K562 (cell line): ENCODE data around the gene TRIM10. TPM values are rescaled to one million over a fixed set of nuclear protein-coding genes. Genes with fewer than 3 reads are reported as not detected.
A peak's percentile ranks its signal among the peaks of the same experiment; 100 is the strongest.

ENCODE experiments used
- PCBP1 ChIP-seq: fragments of 200-400 bp; formaldehyde crosslinking; IDR thresholded peaks from 2 replicates; pipeline ENCODE4 v1.6.1; 2018; ENCODE audit warnings: mild to moderate bottlenecking, low read depth, low read length; ENCODE audit not compliant: poor library complexity, severe bottlenecking
- TBP ChIP-seq: optimal IDR thresholded peaks from 2 replicates; pipeline ENCODE3; 2011; ENCODE audit warnings: low read depth, low read length, improper control_type of control experiment
- ZKSCAN1 ChIP-seq: fragments of 150-350 bp; IDR thresholded peaks from 2 replicates; pipeline ENCODE4 v1.6.1; 2016; ENCODE audit warnings: low read depth, low read length
- ZNF780A ChIP-seq: fragments of 250-450 bp; sonication (Bioruptor Pico); IDR thresholded peaks from 2 replicates; pipeline ENCODE4 v1.5.0; 2021; ENCODE audit warnings: mild to moderate bottlenecking
- polyA plus RNA-seq, 8 experiments: library from polyadenylated mRNA; depleted of rRNA in 4 of 8; stranded (reverse) in 5 of 8; unstranded in 3 of 8; fragments of >200 nt; fragmentation: Nextera tagmentation in 2 of 8; fragmentation: Illumina TruSeq in 1 of 8; extraction: Ambion mirVana in 2 of 8; extraction: Trizol in 1 of 8; gene quantifications; 2 replicates each; pipeline versions ENCODE4 v1.2.1 to v1.2.3, GENCODE V29; 2011 to 2014; ENCODE audit warnings: inconsistent platforms in 1 of 8, missing spikeins in 1 of 8
- total RNA-seq, 7 experiments: library from RNA; depleted of rRNA in 6 of 7; stranded (reverse); fragments of >200 nt in 6 of 7; fragmentation: Illumina TruSeq in 2 of 7; extraction: Trizol in 2 of 7; gene quantifications; 2 replicates each; pipeline versions ENCODE4 v1.2.1 to v1.2.3, GENCODE V29; 2011 to 2021; ENCODE audit warnings: low replicate concordance in 1 of 7
- TF ChIP-seq, protein P1 (sequence below): fragments of 450-650 bp; IDR thresholded peaks from 2 replicates; pipeline ENCODE4 v1.6.1; 2016; ENCODE audit warnings: mild to moderate bottlenecking, moderate library complexity
- TF ChIP-seq, protein P2 (sequence below): fragments of 250-450 bp; sonication (Bioruptor Pico); IDR thresholded peaks from 2 replicates; pipeline ENCODE4 v1.4.0; 2020
- TF ChIP-seq, protein P3 (sequence below): sonication (generic); formaldehyde crosslinking; IDR thresholded peaks from 2 replicates; pipeline ENCODE4 v1.8.0; 2022; ENCODE audit warnings: missing genetic modification reagents, mild to moderate bottlenecking, moderate library complexity, borderline replicate concordance

The TRIM10 gene
- total and polyA plus RNA-seq, 9 of the 15 experiments (the other 6 are each of a cell fraction or from before 2014, with no cell fraction given), result 0.15 to 0.90 (median 0.36) TPM

DNA sequence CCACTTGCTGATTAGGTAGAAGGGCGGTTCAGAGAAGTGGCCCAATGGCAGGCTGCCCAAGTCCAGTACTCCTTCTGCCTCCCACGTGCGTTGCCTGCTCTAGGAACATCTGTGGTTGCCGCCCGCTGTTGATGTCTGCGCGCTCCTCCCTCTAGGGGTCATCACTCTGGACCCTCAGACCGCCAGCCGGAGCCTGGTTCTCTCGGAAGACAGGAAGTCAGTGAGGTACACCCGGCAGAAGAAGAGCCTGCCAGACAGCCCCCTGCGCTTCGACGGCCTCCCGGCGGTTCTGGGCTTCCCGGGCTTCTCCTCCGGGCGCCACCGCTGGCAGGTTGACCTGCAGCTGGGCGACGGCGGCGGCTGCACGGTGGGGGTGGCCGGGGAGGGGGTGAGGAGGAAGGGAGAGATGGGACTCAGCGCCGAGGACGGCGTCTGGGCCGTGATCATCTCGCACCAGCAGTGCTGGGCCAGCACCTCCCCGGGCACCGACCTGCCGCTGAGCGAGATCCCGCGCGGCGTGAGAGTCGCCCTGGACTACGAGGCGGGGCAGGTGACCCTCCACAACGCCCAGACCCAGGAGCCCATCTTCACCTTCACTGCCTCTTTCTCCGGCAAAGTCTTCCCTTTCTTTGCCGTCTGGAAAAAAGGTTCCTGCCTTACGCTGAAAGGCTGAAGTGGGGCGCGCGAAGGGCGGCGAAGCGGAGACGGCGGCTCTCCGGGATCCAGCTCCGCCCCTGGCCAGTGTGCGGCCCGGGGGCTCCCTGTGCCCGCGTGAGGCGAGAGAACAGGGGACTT is 10.9 kb upstream of the TRIM10 start (continued):
- TF ChIP-seq, protein P1, sequence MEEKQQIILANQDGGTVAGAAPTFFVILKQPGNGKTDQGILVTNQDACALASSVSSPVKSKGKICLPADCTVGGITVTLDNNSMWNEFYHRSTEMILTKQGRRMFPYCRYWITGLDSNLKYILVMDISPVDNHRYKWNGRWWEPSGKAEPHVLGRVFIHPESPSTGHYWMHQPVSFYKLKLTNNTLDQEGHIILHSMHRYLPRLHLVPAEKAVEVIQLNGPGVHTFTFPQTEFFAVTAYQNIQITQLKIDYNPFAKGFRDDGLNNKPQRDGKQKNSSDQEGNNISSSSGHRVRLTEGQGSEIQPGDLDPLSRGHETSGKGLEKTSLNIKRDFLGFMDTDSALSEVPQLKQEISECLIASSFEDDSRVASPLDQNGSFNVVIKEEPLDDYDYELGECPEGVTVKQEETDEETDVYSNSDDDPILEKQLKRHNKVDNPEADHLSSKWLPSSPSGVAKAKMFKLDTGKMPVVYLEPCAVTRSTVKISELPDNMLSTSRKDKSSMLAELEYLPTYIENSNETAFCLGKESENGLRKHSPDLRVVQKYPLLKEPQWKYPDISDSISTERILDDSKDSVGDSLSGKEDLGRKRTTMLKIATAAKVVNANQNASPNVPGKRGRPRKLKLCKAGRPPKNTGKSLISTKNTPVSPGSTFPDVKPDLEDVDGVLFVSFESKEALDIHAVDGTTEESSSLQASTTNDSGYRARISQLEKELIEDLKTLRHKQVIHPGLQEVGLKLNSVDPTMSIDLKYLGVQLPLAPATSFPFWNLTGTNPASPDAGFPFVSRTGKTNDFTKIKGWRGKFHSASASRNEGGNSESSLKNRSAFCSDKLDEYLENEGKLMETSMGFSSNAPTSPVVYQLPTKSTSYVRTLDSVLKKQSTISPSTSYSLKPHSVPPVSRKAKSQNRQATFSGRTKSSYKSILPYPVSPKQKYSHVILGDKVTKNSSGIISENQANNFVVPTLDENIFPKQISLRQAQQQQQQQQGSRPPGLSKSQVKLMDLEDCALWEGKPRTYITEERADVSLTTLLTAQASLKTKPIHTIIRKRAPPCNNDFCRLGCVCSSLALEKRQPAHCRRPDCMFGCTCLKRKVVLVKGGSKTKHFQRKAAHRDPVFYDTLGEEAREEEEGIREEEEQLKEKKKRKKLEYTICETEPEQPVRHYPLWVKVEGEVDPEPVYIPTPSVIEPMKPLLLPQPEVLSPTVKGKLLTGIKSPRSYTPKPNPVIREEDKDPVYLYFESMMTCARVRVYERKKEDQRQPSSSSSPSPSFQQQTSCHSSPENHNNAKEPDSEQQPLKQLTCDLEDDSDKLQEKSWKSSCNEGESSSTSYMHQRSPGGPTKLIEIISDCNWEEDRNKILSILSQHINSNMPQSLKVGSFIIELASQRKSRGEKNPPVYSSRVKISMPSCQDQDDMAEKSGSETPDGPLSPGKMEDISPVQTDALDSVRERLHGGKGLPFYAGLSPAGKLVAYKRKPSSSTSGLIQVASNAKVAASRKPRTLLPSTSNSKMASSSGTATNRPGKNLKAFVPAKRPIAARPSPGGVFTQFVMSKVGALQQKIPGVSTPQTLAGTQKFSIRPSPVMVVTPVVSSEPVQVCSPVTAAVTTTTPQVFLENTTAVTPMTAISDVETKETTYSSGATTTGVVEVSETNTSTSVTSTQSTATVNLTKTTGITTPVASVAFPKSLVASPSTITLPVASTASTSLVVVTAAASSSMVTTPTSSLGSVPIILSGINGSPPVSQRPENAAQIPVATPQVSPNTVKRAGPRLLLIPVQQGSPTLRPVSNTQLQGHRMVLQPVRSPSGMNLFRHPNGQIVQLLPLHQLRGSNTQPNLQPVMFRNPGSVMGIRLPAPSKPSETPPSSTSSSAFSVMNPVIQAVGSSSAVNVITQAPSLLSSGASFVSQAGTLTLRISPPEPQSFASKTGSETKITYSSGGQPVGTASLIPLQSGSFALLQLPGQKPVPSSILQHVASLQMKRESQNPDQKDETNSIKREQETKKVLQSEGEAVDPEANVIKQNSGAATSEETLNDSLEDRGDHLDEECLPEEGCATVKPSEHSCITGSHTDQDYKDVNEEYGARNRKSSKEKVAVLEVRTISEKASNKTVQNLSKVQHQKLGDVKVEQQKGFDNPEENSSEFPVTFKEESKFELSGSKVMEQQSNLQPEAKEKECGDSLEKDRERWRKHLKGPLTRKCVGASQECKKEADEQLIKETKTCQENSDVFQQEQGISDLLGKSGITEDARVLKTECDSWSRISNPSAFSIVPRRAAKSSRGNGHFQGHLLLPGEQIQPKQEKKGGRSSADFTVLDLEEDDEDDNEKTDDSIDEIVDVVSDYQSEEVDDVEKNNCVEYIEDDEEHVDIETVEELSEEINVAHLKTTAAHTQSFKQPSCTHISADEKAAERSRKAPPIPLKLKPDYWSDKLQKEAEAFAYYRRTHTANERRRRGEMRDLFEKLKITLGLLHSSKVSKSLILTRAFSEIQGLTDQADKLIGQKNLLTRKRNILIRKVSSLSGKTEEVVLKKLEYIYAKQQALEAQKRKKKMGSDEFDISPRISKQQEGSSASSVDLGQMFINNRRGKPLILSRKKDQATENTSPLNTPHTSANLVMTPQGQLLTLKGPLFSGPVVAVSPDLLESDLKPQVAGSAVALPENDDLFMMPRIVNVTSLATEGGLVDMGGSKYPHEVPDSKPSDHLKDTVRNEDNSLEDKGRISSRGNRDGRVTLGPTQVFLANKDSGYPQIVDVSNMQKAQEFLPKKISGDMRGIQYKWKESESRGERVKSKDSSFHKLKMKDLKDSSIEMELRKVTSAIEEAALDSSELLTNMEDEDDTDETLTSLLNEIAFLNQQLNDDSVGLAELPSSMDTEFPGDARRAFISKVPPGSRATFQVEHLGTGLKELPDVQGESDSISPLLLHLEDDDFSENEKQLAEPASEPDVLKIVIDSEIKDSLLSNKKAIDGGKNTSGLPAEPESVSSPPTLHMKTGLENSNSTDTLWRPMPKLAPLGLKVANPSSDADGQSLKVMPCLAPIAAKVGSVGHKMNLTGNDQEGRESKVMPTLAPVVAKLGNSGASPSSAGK, result peak; percentile 44
- TF ChIP-seq, protein P2, sequence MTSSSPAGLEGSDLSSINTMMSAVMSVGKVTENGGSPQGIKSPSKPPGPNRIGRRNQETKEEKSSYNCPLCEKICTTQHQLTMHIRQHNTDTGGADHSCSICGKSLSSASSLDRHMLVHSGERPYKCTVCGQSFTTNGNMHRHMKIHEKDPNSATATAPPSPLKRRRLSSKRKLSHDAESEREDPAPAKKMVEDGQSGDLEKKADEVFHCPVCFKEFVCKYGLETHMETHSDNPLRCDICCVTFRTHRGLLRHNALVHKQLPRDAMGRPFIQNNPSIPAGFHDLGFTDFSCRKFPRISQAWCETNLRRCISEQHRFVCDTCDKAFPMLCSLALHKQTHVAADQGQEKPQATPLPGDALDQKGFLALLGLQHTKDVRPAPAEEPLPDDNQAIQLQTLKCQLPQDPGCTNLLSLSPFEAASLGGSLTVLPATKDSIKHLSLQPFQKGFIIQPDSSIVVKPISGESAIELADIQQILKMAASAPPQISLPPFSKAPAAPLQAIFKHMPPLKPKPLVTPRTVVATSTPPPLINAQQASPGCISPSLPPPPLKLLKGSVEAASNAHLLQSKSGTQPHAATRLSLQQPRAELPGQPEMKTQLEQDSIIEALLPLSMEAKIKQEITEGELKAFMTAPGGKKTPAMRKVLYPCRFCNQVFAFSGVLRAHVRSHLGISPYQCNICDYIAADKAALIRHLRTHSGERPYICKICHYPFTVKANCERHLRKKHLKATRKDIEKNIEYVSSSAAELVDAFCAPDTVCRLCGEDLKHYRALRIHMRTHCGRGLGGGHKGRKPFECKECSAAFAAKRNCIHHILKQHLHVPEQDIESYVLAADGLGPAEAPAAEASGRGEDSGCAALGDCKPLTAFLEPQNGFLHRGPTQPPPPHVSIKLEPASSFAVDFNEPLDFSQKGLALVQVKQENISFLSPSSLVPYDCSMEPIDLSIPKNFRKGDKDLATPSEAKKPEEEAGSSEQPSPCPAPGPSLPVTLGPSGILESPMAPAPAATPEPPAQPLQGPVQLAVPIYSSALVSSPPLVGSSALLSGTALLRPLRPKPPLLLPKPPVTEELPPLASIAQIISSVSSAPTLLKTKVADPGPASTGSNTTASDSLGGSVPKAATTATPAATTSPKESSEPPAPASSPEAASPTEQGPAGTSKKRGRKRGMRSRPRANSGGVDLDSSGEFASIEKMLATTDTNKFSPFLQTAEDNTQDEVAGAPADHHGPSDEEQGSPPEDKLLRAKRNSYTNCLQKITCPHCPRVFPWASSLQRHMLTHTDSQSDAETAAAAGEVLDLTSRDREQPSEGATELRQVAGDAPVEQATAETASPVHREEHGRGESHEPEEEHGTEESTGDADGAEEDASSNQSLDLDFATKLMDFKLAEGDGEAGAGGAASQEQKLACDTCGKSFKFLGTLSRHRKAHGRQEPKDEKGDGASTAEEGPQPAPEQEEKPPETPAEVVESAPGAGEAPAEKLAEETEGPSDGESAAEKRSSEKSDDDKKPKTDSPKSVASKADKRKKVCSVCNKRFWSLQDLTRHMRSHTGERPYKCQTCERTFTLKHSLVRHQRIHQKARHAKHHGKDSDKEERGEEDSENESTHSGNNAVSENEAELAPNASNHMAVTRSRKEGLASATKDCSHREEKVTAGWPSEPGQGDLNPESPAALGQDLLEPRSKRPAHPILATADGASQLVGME (CRISPR knock-in tag), result no peak
- TF ChIP-seq ZNF780A, result no peak
- TF ChIP-seq ZKSCAN1, result no peak
- no peak for TF ChIP-seq PCBP1
- no peak for TF ChIP-seq TBP
- TF ChIP-seq, protein P3, sequence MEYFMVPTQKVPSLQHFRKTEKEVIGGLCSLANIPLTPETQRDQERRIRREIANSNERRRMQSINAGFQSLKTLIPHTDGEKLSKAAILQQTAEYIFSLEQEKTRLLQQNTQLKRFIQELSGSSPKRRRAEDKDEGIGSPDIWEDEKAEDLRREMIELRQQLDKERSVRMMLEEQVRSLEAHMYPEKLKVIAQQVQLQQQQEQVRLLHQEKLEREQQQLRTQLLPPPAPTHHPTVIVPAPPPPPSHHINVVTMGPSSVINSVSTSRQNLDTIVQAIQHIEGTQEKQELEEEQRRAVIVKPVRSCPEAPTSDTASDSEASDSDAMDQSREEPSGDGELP (CRISPR knock-in tag), result no peak
